K562 (cell line): ENCODE measurements around the gene CCL27. TPM values are rescaled to one million over a fixed set of nuclear protein-coding genes. Genes with fewer than 3 reads are reported as not detected.

Source experiments
- ATF7 ChIP-seq: fragments of 450-650 bp; IDR thresholded peaks from 2 replicates; pipeline ENCODE4 v1.7.1; 2014; ENCODE audit warnings: mild to moderate bottlenecking, moderate library complexity
- CHD4 ChIP-seq: fragments of 200-600 bp; sonication (generic); IDR thresholded peaks from 3 replicates; pipeline ENCODE4 v1.6.1; 2012; ENCODE audit warnings: low read depth, mild to moderate bottlenecking, mixed read lengths, low read length, inconsistent platforms; ENCODE audit not compliant: insufficient read depth, insufficient replicate concordance, poor library complexity, severe bottlenecking
- CREB1 ChIP-seq, 2 experiments: sonication (generic) in 1 of 2; formaldehyde crosslinking in 1 of 2; IDR thresholded peaks; 2 replicates each; pipeline versions ENCODE4 v1.6.1 to v1.8.0; 2012 to 2022; ENCODE audit warnings: inconsistent platforms in 1 of 2, mild to moderate bottlenecking in 1 of 2, missing genetic modification reagents in 1 of 2, moderate library complexity in 1 of 2
- CXXC5 ChIP-seq: fragments of 250-450 bp; sonication (Bioruptor Pico); IDR thresholded peaks from 2 replicates; pipeline ENCODE4 v1.8.0; 2022; ENCODE audit warnings: inconsistent platforms, mild to moderate bottlenecking, moderate library complexity
- ESRRA ChIP-seq: fragments of 450-650 bp; IDR thresholded peaks from 2 replicates; pipeline ENCODE4 v1.6.1; 2014; ENCODE audit warnings: low read depth, mild to moderate bottlenecking, moderate library complexity, borderline replicate concordance
- HNRNPLL ChIP-seq: fragments of 200-400 bp; formaldehyde crosslinking; IDR thresholded peaks from 2 replicates; pipeline ENCODE4 v1.6.1; 2017; ENCODE audit warnings: low read length, low read depth, mild to moderate bottlenecking; ENCODE audit not compliant: poor library complexity, severe bottlenecking
- MAZ ChIP-seq, 2 experiments: fragments of 450-650 bp in 1 of 2; sonication (generic) in 1 of 2; formaldehyde crosslinking; IDR thresholded peaks in 1 of 2; conservative IDR thresholded peaks in 1 of 2; 2 replicates each; pipeline versions ENCODE4 v1.4.0 to v1.5.0; 2020; ENCODE audit warnings: mild to moderate bottlenecking in 1 of 2, missing genetic modification reagents in 1 of 2
- NELFE ChIP-seq: IDR thresholded peaks from 2 replicates; pipeline ENCODE4 v1.6.1; 2011; ENCODE audit warnings: mild to moderate bottlenecking; ENCODE audit not compliant: insufficient read depth, insufficient read length
- SIX5 ChIP-seq, 2 experiments: IDR thresholded peaks; 2 replicates each; pipeline ENCODE4 v1.6.1; 2011; ENCODE audit warnings: low read length in 2 of 2, borderline replicate concordance in 1 of 2, low read depth in 1 of 2, mild to moderate bottlenecking in 1 of 2, moderate library complexity in 1 of 2; ENCODE audit not compliant: insufficient read depth in 1 of 2
- SLC30A9 ChIP-seq: fragments of 250-450 bp; sonication (Bioruptor Pico); IDR thresholded peaks from 2 replicates; pipeline ENCODE4 v1.8.0; 2022; ENCODE audit warnings: mild to moderate bottlenecking, moderate library complexity
- STAG1 ChIP-seq: sonication (generic); formaldehyde crosslinking; IDR thresholded peaks from 2 replicates; pipeline ENCODE4 v1.5.0; 2020; ENCODE audit warnings: missing genetic modification reagents, borderline replicate concordance
- U2AF1 ChIP-seq: fragments of 200-400 bp; formaldehyde crosslinking; optimal IDR thresholded peaks from 2 replicates; pipeline ENCODE3; 2017; ENCODE audit warnings: mild to moderate bottlenecking, low read depth, low read length, moderate library complexity
- XRCC5 ChIP-seq: fragments of 200-400 bp; formaldehyde crosslinking; IDR thresholded peaks from 2 replicates; pipeline ENCODE4 v1.6.1; 2017; ENCODE audit warnings: low read depth, mild to moderate bottlenecking, low read length
- ZNF121 ChIP-seq: sonication (generic); formaldehyde crosslinking; conservative IDR thresholded peaks from 2 replicates; pipeline ENCODE4 v1.8.0; 2022; ENCODE audit warnings: missing genetic modification reagents
- ZNF134 ChIP-seq: fragments of 250-450 bp; sonication (Bioruptor Pico); conservative IDR thresholded peaks from 2 replicates; pipeline ENCODE4 v1.4.0; 2020
- ZNF561 ChIP-seq: fragments of 450-650 bp; formaldehyde crosslinking; conservative IDR thresholded peaks from 2 replicates; pipeline ENCODE4 v1.4.0; 2020; ENCODE audit warnings: mild to moderate bottlenecking, moderate library complexity
- polyA plus RNA-seq, 8 experiments: library from polyadenylated mRNA; depleted of rRNA in 4 of 8; stranded (reverse) in 5 of 8; unstranded in 3 of 8; fragments of >200 nt; fragmentation: Nextera tagmentation in 2 of 8; fragmentation: Illumina TruSeq in 1 of 8; extraction: Ambion mirVana in 2 of 8; extraction: Trizol in 1 of 8; gene quantifications; 2 replicates each; pipeline versions ENCODE4 v1.2.1 to v1.2.3, GENCODE V29; 2011 to 2014; ENCODE audit warnings: inconsistent platforms in 1 of 8, missing spikeins in 1 of 8
- total RNA-seq, 7 experiments: library from RNA; depleted of rRNA in 6 of 7; stranded (reverse); fragments of >200 nt in 6 of 7; fragmentation: Illumina TruSeq in 2 of 7; extraction: Trizol in 2 of 7; gene quantifications; 2 replicates each; pipeline versions ENCODE4 v1.2.1 to v1.2.3, GENCODE V29; 2011 to 2021; ENCODE audit warnings: low replicate concordance in 1 of 7
- TF ChIP-seq, protein P1 (sequence below), 2 experiments: fragments of 450-650 bp; formaldehyde crosslinking in 1 of 2; IDR thresholded peaks; 2 replicates each; pipeline versions ENCODE4 v1.4.0 to v1.6.1; 2014 to 2020; ENCODE audit warnings: mild to moderate bottlenecking in 2 of 2, borderline replicate concordance in 1 of 2, low read depth in 1 of 2

The CCL27 gene
- total and polyA plus RNA-seq, 9 of the 15 experiments (the other 6 are each of a cell fraction or from before 2014, with no cell fraction given): 0.10 to 0.53 (median 0.27) TPM; not detected in 5

- TF ChIP-seq STAG1 (CRISPR knock-in tag): peak; percentile 11; the same call in 1 of the 2 replicates
- TF ChIP-seq ESRRA: no peak
- TF ChIP-seq XRCC5: 0 out of 2 replicates have a peak, but pooled peaks have one; percentile 24
- TF ChIP-seq SIX5 (IDR thresholded peaks at IDR 0.05; ENCODE audit: borderline replicate concordance in 1 of 2, insufficient read depth in 1 of 2, low read depth in 1 of 2, low read length in 2 of 2): no peak
- no peak for TF ChIP-seq CREB1 (IDR thresholded peaks at IDR 0.05)
- TF ChIP-seq CREB1 (CRISPR knock-in tag; IDR thresholded peaks at IDR 0.05): no peak
- no peak for TF ChIP-seq SLC30A9 (CRISPR knock-in tag)
- TF ChIP-seq, protein P1, sequence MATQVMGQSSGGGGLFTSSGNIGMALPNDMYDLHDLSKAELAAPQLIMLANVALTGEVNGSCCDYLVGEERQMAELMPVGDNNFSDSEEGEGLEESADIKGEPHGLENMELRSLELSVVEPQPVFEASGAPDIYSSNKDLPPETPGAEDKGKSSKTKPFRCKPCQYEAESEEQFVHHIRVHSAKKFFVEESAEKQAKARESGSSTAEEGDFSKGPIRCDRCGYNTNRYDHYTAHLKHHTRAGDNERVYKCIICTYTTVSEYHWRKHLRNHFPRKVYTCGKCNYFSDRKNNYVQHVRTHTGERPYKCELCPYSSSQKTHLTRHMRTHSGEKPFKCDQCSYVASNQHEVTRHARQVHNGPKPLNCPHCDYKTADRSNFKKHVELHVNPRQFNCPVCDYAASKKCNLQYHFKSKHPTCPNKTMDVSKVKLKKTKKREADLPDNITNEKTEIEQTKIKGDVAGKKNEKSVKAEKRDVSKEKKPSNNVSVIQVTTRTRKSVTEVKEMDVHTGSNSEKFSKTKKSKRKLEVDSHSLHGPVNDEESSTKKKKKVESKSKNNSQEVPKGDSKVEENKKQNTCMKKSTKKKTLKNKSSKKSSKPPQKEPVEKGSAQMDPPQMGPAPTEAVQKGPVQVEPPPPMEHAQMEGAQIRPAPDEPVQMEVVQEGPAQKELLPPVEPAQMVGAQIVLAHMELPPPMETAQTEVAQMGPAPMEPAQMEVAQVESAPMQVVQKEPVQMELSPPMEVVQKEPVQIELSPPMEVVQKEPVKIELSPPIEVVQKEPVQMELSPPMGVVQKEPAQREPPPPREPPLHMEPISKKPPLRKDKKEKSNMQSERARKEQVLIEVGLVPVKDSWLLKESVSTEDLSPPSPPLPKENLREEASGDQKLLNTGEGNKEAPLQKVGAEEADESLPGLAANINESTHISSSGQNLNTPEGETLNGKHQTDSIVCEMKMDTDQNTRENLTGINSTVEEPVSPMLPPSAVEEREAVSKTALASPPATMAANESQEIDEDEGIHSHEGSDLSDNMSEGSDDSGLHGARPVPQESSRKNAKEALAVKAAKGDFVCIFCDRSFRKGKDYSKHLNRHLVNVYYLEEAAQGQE (IDR thresholded peaks at IDR 0.05; ENCODE audit: borderline replicate concordance): 0 out of 2 replicates have a peak, but pooled peaks have one; percentile 12
- TF ChIP-seq, protein P1 (CRISPR knock-in tag; IDR thresholded peaks at IDR 0.05; ENCODE audit: low read depth): no peak
- TF ChIP-seq HNRNPLL: no peak
- no peak for TF ChIP-seq ZNF134 (CRISPR knock-in tag)
- no peak for TF ChIP-seq ZNF561 (CRISPR knock-in tag)
- no peak for TF ChIP-seq U2AF1
- TF ChIP-seq CXXC5 (CRISPR knock-in tag): no peak
- TF ChIP-seq CHD4: no peak
- TF ChIP-seq ZNF121 (CRISPR knock-in tag): no peak
- peak in 1 of 2 experiments; percentile 15; a peak in 1 of 4 replicates for TF ChIP-seq MAZ (CRISPR knock-in tag; conservative IDR thresholded peaks at IDR 0.05 in 1 of 2, IDR thresholded peaks at IDR 0.05 in 1 of 2)
- TF ChIP-seq NELFE: no peak
- TF ChIP-seq ATF7: 0 out of 2 replicates have a peak, but pooled peaks have one; percentile 19
Measured at GRCh38 chr9:34701023-34701768, 38.7 kb upstream of the CCL27 start (continued).
